ENCODE results near the gene PCDHA11. TPM values are rescaled to one million over a fixed set of nuclear protein-coding genes. Genes with fewer than 3 reads are reported as not detected.
"Not testable (repeated sequence)": the region's sequence is repeated elsewhere in the genome, so short reads cannot be mapped to it uniquely, and the experiment has no call there.

The PCDHA11 gene
- under 1 TPM; 0.17 to 0.38 (median 0.24) TPM for polyA plus RNA-seq (ENCODE audit: insufficient read length in 4 of 4)

DNA sequence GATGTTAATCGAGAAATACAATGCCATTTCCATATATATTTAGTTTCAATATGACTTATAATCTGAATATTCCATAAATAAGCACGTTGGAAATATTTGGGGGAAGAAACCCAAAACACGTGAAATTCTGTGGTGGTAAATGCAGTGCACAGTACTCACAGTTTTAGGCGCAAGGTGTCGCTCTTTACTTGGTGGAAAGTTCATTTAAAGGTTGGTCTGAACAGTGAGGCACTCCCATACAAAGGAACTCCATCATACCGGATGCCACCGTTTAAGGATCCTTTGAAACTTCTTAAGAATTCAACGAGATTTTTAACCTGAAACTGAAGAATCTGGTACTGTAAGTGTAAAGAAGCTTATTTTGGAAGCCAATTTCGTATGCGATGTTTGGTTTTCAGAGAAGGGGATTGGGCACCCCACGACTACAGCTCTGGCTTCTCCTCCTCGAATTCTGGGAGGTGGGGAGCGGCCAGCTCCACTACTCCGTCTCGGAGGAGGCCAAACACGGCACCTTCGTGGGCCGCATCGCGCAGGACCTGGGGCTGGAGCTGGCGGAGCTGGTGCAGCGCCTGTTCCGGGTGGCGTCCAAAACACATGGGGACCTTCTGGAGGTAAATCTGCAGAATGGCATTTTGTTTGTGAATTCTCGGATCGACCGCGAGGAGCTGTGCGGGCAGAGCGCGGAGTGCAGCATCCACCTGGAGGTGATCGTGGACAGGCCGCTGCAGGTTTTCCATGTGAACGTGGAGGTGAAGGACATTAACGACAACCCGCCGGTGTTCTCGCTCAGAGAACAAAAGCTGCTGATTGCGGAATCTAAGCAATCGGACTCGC is at the start of gene PCDHA11:
Gene PCDHA11 (plus strand): TSS at position 237 of the 834 bp plus-strand sequence. CDS start 147 bp downstream, at position 384.
- DNase-seq (ENCODE audit: low read depth in 4 of 4, low spot score in 3 of 4), result no peak

DNA sequence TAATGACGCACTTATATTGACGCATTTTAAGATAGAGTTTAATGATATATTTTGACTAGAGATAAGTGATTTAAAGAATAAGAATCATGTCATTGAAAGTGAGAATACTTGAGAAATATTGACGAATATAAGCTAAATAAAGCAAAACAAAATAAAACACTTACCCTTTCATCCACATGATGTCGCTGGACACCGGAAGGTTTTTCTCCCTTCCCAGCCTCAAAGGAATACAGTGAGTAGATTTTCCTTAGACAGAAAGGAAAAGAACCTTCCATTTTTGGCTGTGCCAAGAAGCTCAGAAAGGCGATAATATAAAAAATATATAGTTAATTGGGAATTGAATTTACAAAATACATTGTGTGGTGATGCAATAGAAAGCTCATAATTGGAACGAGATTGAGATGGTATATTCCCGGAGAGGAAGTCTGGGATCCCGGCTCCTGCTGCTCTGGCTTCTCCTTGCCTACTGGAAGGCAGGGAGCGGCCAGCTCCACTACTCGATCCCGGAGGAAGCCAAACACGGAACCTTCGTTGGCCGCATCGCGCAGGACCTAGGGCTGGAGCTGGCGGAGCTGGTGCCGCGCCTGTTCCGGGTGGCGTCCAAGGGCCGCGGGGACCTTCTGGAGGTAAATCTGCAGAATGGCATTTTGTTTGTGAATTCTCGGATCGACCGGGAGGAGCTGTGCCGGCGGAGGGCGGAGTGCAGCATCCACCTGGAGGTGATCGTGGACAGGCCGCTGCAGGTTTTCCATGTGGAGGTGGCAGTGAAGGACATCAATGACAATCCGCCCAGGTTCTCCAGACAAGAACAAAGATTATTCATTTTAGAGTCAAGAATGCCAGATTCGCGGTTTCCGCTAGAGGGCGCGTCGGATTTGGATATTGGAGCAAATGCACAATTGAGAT is 47.1 kb upstream of the PCDHA11 start, which contains the start of gene PCDHA5:
Gene PCDHA5 (plus strand): TSS at position 239 of the 906 bp plus-strand sequence.
- no peak for DNase-seq (ENCODE audit: low read depth in 4 of 4, low spot score in 3 of 4)

DNA sequence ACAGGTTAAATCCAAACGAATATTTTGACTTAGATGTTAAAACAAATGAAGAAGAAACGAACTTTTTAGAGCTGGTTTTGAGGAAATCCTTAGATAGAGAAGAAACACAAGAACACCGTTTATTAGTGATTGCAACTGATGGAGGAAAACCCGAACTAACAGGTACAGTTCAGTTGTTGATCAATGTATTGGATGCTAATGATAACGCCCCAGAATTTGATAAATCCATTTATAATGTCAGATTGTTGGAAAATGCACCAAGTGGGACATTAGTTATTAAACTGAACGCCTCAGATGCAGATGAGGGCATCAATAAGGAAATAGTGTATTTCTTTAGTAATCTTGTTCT is 46.5 kb upstream of the PCDHA11 start:
- DNase-seq (ENCODE audit: low read depth in 4 of 4, low spot score in 3 of 4), result no peak

DNA sequence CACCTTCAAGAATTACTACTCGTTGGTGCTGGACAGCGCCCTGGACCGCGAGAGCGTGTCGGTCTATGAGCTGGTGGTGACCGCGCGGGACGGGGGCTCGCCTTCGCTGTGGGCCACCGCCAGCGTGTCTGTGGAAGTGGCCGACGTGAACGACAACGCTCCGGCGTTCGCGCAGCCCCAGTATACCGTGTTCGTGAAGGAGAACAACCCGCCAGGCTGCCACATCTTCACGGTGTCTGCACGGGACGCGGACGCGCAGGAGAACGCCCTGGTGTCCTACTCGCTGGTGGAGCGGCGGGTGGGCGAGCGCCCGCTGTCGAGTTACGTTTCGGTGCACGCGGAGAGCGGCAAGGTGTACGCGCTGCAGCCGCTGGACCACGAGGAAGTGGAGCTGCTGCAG is 45.8 kb upstream of the PCDHA11 start:
- not testable (repeated sequence) for DNase-seq (ENCODE audit: low read depth in 4 of 4, low spot score in 3 of 4)

- no peak for DNase-seq (ENCODE audit: low read depth in 4 of 4, low spot score in 3 of 4)
These were observed 45.3 kb upstream of the PCDHA11 start for GRCh38 chr5:140823475-140823874.

- no peak for DNase-seq (ENCODE audit: low read depth in 4 of 4, low spot score in 3 of 4)
These were observed 40.9 kb upstream of the PCDHA11 start, which contains the start of gene PCDHA6 for GRCh38 chr5:140827704-140828361. PCDHA6 (plus strand) TSS chr5:140827960; CDS start chr5:140828092, 132 bp downstream.

- DNase-seq (ENCODE audit: low read depth in 4 of 4, low spot score in 3 of 4), result no peak
These were observed 40.4 kb upstream of the PCDHA11 start for GRCh38 chr5:140828362-140828737.

- not testable (repeated sequence) for DNase-seq (ENCODE audit: low read depth in 4 of 4, low spot score in 3 of 4)
These were observed 39.0 kb upstream of the PCDHA11 start for GRCh38 chr5:140829511-140830501.

DNA sequence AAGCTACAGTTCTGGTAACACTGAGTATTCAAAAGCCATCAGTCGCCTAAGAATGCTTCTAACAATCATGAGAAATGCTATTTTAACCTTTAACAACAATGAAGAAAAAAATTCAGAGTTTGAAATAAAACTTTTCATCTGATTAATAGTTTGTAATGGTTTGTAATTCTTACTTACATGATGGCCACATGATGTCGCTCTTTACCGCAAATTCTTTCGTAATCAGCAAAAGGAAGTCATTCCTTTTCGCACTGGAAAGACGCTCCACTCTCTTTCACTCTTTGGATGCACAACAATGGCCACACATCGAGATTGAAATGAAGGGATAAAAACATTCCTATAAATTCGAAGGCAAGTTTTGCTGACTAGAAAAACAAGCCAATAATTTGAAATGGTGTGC is 34.8 kb upstream of the PCDHA11 start, which contains the start of gene PCDHA7:
Gene PCDHA7 (plus strand): TSS at position 277 of the 400 bp plus-strand sequence. CDS start 115 bp downstream, at position 392.
- no peak for DNase-seq (ENCODE audit: low read depth in 4 of 4, low spot score in 3 of 4)

DNA sequence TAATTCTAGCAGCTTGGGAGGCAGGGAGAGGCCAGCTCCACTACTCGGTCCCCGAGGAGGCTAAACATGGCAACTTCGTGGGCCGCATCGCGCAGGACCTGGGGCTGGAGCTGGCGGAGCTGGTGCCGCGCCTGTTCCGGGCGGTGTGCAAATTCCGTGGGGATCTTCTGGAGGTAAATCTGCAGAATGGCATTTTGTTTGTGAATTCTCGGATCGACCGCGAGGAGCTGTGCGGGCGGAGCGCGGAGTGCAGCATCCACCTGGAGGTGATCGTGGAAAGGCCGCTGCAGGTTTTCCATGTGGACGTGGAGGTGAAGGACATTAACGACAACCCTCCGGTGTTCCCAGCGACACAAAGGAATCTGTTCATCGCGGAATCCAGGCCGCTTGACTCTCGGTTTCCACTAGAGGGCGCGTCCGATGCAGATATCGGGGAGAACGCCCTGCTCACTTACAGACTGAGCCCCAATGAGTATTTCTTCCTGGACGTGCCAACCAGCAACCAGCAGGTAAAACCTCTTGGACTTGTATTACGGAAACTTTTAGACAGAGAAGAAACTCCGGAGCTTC is 34.2 kb upstream of the PCDHA11 start:
- not testable (repeated sequence) for DNase-seq (ENCODE audit: low read depth in 4 of 4, low spot score in 3 of 4)

DNA sequence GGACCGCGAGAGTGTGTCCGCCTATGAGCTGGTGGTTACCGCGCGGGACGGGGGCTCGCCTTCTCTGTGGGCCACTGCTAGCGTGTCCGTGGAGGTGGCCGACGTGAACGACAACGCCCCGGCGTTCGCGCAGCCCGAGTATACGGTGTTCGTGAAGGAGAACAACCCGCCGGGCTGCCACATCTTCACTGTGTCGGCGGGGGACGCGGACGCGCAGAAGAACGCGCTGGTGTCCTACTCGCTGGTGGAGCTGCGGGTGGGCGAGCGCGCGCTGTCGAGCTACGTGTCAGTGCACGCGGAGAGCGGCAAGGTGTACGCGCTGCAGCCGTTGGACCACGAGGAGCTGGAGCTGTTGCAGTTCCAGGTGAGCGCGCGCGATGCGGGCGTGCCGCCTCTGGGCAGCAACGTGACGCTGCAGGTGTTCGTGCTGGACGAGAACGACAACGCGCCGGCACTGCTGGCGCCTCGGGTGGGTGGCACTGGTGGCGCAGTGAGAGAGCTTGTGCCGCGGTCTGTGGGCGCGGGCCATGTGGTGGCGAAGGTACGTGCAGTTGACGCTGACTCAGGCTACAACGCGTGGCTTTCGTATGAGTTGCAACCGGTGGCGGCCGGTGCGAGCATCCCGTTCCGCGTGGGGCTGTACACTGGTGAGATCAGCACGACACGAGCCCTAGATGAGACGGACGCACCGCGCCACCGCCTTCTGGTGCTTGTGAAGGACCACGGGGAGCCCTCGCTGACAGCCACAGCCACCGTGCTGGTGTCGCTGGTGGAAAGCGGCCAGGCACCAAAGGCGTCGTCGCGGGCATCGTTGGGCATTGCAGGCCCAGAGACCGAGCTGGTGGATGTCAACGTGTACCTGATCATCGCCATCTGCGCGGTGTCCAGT is 32.9 kb upstream of the PCDHA11 start:
- no peak for DNase-seq (ENCODE audit: low read depth in 4 of 4, low spot score in 3 of 4)

DNA sequence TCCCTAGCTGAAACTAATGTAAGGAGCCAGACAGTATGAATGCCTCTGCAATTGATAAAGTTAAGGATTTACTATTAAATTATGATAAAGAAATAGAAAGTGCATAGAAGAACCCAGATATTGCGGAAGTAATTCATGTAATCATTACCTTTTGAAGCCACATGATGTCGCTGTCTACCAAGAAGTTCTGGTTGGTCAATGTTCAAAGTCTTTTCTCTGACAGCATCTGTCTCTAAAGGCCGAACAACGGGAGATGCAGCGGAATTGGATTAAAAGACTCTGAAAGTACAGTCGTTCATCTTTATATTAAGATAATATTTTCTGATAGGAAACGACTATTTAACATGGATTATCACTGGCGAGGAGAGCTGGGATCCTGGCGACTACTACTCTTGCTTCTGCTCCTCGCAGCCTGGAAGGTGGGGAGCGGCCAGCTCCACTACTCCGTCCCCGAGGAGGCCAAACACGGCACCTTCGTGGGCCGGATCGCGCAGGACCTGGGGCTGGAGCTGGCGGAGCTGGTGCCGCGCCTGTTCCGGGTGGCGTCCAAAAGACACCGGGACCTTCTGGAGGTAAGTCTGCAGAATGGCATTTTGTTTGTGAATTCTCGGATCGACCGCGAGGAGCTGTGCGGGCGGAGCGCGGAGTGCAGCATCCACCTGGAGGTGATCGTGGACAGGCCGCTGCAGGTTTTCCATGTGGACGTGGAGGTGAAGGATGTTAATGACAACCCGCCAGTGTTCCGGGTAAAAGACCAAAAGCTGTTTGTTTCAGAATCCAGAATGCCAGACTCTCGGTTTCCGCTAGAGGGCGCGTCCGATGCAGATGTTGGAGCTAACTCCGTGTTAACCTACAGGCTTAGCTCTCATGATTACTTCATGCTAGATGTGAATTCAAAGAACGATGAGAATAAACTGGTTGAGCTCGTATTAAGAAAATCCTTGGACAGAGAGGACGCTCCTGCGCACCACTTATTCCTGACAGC is 27.5 kb upstream of the PCDHA11 start, which contains the start of gene PCDHA8:
Gene PCDHA8 (plus strand): TSS at position 210 of the 985 bp plus-strand sequence. CDS start 135 bp downstream, at position 345.
- DNase-seq (ENCODE audit: low read depth in 4 of 4, low spot score in 3 of 4), result no peak

DNA sequence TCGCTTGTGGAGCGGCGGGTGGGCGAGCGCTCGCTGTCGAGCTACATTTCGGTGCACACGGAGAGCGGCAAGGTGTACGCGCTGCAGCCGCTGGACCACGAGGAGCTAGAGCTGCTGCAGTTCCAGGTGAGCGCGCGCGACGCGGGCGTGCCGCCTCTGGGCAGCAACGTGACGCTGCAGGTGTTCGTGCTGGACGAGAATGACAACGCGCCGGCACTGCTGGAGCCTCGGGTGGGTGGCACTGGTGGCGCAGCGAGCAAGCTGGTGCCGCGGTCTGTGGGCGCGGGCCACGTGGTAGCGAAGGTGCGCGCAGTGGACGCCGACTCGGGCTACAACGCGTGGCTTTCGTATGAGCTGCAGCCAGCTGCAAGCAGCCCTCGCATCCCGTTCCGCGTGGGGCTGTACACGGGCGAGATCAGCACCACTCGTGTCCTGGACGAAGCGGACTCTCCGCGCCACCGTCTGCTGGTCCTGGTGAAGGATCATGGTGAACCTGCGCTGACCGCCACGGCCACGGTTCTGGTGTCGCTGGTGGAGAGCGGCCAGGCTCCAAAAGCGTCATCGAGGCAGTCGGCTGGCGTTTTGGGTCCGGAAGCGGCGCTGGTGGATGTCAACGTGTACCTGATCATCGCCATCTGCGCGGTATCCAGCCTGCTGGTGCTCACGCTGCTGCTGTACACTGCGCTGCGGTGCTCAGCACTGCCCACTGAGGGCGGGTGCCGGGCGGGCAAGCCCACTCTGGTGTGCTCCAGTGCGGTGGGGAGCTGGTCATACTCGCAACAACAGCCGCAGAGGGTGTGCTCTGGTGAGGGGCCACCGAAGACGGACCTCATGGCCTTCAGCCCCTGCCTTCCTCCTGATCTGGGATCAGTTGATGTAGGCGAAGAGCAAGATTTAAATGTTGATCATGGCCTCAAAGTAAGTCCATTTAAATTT is 25.7 kb upstream of the PCDHA11 start:
- DNase-seq (ENCODE audit: low read depth in 4 of 4, low spot score in 3 of 4), result no peak

- DNase-seq (ENCODE audit: low read depth in 4 of 4, low spot score in 3 of 4), result not testable (repeated sequence)
These were observed 20.3 kb upstream of the PCDHA11 start, which contains the start of gene PCDHA9 for GRCh38 chr5:140848139-140849102. PCDHA9 (plus strand) TSS chr5:140848382; CDS start chr5:140848496, 114 bp downstream.
